HS-5 (cell line): Measurements from ENCODE around the gene ARL15.

Experiments used
- DNase-seq: peaks from one replicate; pipeline ENCODE4 v3.0.0-alpha.2; 2012; ENCODE audit warnings: low read depth

ARL15 gene

GRCh38 chr5:54207566-54207965 lies 102.8 kb downstream of the ARL15 start:
- DNase-seq, result no peak

DNA sequence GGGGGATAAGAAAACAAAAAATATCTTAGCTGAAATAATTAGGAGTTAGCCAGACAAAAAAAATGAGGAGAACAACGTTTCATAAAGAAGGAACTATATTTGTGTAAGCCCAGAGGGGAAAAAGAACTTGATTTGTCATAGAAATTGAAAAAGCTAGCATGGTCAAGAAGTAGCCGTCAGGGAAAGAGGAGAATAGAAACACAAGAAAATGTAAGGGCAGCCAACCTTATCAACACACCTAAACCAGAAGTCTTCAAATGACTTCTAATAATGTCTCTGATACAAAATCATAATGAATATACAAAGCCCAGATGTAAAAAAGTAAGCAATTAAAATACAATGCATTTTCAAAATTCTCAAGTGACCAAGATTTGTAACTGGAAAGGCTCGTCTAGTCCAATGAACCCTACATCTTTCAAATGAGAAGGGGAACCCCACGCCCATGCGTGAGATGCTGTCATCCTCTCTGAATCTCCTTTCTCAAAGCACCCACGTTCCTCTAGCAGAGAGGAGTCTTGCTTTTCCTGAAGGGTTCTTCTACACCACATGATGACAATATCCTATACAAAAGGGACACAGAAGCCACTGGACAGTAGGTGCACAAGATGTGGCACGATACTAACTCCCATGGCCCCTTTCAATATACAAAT lies 103.7 kb downstream of the ARL15 start:
- DNase-seq, result no peak

DNA sequence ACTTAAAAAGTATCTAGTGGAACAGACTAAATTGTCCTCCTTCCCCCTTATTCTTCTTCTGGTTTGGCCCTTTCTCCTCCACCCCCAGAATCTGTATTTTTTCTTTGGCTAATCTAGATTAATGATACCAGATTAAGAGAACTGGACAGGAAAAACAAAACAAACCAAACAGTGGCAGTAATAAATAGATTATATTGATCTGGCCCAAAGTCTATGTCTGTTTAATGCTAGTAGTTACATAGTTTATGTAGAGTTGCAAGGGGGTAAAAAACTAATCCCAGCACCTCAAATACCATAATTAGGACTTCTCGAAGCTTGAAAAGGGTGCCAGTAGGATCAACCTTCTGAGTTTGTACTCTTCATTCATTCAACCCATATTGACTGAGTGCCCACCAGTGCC lies 104.5 kb downstream of the ARL15 start:
- DNase-seq, result no peak

DNA sequence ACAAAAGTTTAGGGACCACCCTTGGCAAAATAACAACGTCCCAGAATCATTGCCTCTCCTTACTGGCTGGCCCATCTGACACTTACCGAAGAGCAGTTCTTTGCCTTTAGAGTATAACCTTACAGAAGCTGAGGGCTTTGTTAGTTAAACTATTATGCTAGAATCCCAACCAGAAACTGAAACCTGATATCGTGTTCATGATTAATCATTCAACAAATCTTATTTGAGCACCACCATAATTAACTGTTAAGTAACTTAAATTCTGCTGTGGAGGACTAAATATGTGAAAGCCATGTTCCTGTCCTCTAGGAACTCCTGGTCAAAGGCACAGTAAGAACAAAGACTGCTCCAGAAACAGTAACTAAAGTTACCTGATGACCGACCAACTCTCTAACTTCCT lies 104.9 kb downstream of the ARL15 start:
- DNase-seq, result no peak

- DNase-seq, result no peak
These were observed 113.4 kb downstream of the ARL15 start for GRCh38 chr5:54197018-54197417.

- no peak for DNase-seq
These were observed 114.7 kb downstream of the ARL15 start for GRCh38 chr5:54195701-54196100.

DNA sequence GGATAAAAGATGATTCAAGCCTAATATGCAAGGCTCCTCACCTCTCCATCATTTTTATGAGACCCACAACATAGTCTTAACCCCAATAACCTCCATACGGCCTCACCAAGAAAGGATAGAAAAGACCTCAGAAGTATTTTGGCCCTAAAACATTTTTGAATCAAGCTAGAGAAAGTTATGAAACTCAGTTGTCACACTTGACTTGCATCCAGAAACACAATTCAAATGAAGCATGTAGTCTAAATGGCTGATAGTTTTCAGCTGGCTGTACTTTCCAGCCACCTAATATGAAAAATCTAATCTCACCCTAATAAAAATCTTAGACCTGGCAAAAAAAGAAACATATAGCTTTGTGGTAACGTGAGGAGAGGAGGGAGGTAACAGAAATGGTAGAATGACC lies 116.1 kb downstream of the ARL15 start:
- no peak for DNase-seq

- no peak for DNase-seq
These were observed 122.7 kb downstream of the ARL15 start for GRCh38 chr5:54187694-54188093.

DNA sequence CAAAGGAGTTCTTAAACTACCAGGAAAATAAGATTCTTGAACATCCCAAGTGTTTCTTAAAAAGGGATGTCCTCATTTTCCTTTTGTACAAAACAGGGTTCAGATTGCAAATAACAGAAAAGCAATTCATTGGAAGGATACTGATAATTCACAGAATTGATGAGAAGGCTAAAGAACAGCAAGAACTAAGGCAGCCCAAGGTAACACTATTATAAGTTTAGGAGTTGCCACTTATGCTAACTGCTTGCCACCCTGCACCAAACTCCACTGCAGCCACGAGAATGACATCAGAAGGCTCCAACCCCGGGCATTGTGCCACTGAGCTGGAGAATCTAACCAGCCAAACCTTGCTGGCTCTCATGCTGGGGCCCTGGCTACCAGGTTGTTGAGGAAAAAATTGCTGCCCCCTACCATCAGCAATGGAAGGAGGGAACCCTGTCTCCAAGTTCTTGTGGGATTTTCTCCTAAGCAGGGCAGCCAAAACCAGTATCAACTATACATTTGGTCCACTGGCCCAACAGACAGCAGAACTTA lies 123.4 kb downstream of the ARL15 start:
- no peak for DNase-seq

DNA sequence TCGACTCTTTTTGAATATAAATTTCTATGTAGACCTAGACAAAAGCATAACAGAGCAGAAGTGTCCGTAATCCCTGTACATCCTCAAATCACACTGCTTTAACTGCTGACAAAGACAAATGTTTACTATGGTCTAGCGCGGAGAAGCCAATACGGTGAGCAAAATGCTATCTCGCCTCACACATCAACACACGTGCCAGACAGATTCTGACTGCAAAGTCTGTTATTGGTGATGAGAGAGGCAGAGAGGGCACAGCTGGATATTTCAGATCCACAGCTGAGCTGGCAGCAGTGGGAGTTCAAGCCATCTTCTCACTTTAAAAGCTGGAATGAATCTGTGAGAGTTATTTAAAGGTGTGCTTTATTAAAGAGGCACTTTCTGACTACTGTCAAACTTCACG lies 124.3 kb downstream of the ARL15 start:
- no peak for DNase-seq

- DNase-seq, result no peak
These were observed 125.6 kb downstream of the ARL15 start for GRCh38 chr5:54184806-54185205.

- DNase-seq, result no peak
These were observed 129.7 kb downstream of the ARL15 start for GRCh38 chr5:54180630-54181031.

DNA sequence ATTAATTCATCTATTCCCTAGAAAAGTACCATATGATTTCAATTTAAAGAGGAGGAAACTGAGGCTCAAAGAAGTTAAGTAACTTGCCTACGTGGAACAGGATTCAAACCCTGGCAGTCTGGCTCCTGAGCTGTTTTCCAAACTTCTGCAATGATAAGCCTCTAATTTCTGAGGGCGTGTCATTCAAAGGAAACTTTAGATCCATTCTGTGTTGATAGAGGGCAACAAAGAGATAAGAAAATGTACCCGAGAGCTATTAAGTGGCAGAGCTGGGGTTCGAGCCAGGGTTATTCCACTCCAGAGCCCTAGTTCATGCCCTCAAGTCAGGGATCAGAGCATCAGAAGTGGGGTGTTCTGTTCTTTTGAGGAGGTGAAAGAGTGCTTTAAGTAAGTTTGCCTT lies 131.4 kb downstream of the ARL15 start:
- no peak for DNase-seq

DNA sequence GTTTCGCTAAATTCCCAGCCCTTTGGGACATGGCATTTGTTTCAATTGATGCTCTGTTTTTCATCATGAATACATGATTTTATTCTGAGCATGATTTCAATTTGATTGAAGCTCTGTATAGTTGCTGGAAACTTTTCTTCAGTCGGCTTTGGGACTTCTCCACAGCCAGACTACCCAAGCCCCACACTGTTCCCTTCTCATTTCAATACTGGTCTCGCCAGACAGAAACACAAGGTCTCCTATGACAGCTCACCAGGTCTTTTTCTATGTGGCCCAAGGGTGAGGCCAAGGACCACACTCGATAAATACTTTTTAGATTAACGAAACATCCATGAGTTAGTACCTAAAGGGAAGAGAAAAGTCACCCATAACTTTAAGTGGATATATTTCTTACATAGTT lies 132.2 kb downstream of the ARL15 start:
- no peak for DNase-seq

DNA sequence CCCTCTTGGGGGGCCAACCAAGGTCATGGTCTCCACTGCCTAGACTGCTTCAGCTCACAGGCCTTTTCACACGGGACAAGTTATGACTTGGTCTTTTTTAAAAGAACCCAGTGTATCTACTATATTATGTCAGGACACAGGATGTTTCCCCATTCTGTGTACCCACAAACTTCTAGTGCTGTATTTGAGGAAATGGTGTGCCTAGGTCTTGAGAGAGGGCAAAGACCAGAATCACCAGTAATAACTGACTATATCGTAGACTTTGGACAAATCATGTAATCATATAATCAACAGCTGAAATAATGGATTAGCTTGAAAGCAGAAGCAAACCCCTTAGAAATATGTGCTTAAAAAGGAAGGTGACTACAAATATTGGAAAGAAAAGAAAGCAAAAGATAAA lies 133.3 kb downstream of the ARL15 start:
- no peak for DNase-seq

GRCh38 chr5:54176066-54176830 lies 134.1 kb downstream of the ARL15 start:
- DNase-seq, result no peak

DNA sequence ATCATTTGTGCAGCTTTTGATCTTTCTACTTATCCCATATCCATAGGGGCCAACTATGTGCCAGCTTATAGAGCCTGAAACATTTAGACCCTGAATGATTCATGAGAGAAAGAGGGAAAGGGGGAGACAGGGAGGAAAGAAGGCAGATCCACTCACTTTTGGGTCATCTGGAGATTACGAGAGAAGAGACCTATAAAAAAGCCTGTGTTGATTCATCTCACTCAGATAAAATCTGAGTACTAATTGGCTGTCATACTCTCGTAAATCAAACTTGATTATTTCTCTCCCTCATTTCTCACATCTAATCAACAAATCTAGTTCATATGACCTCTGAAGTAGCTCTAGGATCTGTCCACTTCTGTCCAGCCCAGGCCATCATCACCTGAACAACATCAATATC lies 137.1 kb downstream of the ARL15 start:
- DNase-seq, result no peak

GRCh38 chr5:54171645-54172384 lies 138.6 kb downstream of the ARL15 start:
- no peak for DNase-seq

DNA sequence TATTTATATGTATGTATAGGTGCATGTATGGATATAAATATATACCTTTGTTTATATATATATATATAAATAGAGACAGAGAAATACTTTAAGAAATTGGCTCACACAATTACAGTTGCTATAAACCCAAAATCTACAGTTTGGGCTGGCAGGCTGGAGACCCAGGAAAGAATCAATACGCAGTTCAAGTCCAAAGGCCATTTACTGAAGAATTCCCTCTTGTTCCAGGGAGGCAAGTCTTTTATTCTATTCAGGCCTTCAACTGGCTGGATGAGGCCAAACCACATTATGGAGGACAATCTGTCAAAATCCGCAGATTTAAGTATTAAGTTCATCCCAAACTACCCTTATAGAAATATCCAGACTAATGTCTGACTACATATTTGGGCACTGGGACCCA lies 144.7 kb downstream of the ARL15 start:
- no peak for DNase-seq

DNA sequence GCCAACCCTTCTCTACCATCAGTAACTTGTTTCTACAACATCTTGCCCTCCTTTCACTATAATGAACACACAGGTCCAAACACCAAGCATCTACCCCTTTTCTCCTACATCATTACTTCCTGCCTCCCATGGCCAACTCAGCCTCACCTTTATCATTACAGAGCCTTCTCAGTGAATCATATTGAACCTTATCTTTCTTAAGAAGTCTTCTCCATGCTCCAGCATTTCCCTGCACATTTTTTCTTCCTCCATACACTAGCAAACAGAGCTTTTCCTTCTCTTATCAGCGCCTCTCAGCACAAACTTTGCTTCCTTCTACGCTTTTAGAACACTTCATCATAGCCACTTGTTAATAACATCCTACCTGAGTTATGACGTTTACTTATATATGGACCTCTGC lies 148.2 kb downstream of the ARL15 start:
- no peak for DNase-seq

DNA sequence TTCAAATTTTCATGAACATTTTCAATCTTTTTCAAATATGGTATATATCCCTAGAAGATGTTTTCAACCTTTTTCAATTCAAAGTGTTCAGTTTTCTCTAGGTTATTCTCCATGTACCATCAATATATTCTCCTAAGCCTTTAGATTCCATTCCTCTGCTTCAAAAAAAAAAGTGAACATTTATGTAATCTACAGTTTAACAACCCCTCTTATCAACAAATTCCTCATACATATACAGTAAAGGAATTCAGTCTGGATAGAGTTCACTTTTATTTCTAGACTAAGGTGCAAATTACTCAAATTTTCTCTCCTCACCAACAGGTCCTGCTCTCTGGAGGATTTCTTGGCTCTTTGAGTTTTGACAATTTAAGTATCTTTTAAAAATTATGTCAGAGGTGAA lies 150.0 kb downstream of the ARL15 start:
- no peak for DNase-seq

DNA sequence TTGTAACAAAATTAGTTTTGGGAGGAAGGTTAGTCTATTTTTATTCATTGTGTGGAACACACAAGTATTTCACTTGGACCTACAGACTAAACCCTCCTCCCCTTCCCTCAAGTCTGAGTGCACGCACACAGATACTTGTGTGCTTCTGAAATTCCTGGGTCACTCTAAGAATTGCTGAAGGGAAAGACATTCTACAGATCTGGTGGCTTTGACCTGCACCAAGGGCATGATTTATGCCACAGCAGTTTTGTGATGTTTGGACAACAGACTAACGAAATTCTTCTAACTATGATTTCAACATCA lies 150.5 kb downstream of the ARL15 start:
- no peak for DNase-seq
